ENCODE measurements around the gene DZANK1.

DNA sequence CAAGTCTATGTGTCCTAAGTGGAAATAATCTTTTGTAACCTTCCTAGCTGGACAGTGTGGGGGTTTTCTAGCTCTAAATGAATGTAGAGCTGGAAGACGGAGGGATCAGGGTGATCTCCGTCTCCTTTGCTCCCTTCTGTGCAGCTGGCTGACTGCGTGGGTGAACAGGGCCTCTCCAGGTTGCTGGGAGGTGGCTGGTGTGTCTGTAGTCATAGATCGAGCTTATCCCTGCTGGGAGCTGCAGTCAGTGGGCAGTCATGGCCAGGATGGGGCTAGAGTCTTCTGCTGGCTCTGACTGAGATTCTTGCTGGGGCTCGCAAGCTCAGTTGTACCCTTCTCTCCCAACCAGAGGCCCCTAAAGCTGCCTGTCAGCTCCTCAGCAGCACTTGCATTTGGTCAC lies 47.3 kb upstream of the DZANK1 start:
- TF ChIP-seq, protein P1, sequence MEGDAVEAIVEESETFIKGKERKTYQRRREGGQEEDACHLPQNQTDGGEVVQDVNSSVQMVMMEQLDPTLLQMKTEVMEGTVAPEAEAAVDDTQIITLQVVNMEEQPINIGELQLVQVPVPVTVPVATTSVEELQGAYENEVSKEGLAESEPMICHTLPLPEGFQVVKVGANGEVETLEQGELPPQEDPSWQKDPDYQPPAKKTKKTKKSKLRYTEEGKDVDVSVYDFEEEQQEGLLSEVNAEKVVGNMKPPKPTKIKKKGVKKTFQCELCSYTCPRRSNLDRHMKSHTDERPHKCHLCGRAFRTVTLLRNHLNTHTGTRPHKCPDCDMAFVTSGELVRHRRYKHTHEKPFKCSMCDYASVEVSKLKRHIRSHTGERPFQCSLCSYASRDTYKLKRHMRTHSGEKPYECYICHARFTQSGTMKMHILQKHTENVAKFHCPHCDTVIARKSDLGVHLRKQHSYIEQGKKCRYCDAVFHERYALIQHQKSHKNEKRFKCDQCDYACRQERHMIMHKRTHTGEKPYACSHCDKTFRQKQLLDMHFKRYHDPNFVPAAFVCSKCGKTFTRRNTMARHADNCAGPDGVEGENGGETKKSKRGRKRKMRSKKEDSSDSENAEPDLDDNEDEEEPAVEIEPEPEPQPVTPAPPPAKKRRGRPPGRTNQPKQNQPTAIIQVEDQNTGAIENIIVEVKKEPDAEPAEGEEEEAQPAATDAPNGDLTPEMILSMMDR (IDR thresholded peaks at IDR 0.05 in 4 of 5, conservative IDR thresholded peaks at IDR 0.05 in 1 of 5): no peak
- TF ChIP-seq POLR2A (IDR thresholded peaks at IDR 0.05): no peak
